HEK293 (cell line): ENCODE results near the gene GPSM1.

Source experiments
- CTCF ChIA-PET: fragments of 350-600 bp; formaldehyde crosslinking; extraction: SDS; loops from one replicate; lab custom pipeline; 2021; ENCODE audit warnings: antibody characterized with exemption; lab: Yijun Ruan, JAX
- POLR2A ChIA-PET: fragments of 300-600 bp; formaldehyde crosslinking; extraction: SDS; loops from one replicate; lab custom pipeline; 2020; ENCODE audit warnings: antibody characterized with exemption, inconsistent platforms; lab: Yijun Ruan, JAX
- H3K27ac ChIP-seq: fragments of 200-500 bp; sonication (Bioruptor generic); 2 replicates; pipeline ENCODE4 v1.5.1; 2014; ENCODE audit warnings: low read depth, low read length, control low read depth, inconsistent platforms; ENCODE audit errors: extremely low read depth
- H3K36me3 ChIP-seq, 2 experiments: fragments of 200-500 bp in 1 of 2; sonication (Bioruptor generic) in 1 of 2; 1 replicate in 1 of 2; 2 replicates in 1 of 2; pipeline ENCODE4 v1.5.1; 2014 to 2017; ENCODE audit warnings: inconsistent platforms in 2 of 2, low read length in 2 of 2; ENCODE audit not compliant: control insufficient read depth in 2 of 2, insufficient read depth in 1 of 2
- H3K4me1 ChIP-seq: fragments of 200-500 bp; sonication (Bioruptor generic); 2 replicates; pipeline ENCODE4 v1.5.1; 2014; ENCODE audit warnings: mild to moderate bottlenecking, low read length, inconsistent platforms; ENCODE audit not compliant: control insufficient read depth, insufficient read depth
- H3K4me3 ChIP-seq: 2 replicates; pipeline ENCODE4 v1.5.1; 2011; ENCODE audit warnings: low read depth, mild to moderate bottlenecking, control low read depth, low read length, moderate library complexity
- H3K9me3 ChIP-seq: fragments of 200-500 bp; sonication (Bioruptor generic); 2 replicates; pipeline ENCODE4 v1.5.1; 2014; ENCODE audit warnings: low read depth, low read length, inconsistent platforms; ENCODE audit not compliant: control insufficient read depth, insufficient read depth
- GLI4 ChIP-seq: fragments of 450-650 bp; formaldehyde crosslinking; IDR thresholded peaks from 2 replicates; pipeline ENCODE4 v1.5.1; 2016; ENCODE audit warnings: missing biosample characterization, missing genetic modification characterization
- GLIS2 ChIP-seq: fragments of 450-650 bp; formaldehyde crosslinking; IDR thresholded peaks from 2 replicates; pipeline ENCODE4 v1.5.1; 2016; ENCODE audit warnings: missing biosample characterization, missing genetic modification characterization
- KLF1 ChIP-seq: fragments of 450-650 bp; formaldehyde crosslinking; IDR thresholded peaks from 2 replicates; pipeline ENCODE4 v1.5.1; 2016; ENCODE audit warnings: missing biosample characterization, missing genetic modification characterization
- ZBTB1 ChIP-seq: fragments of 450-650 bp; formaldehyde crosslinking; IDR thresholded peaks from 2 replicates; pipeline ENCODE4 v1.5.1; 2016; ENCODE audit warnings: missing biosample characterization, missing genetic modification characterization
- ZBTB48 ChIP-seq: fragments of 450-650 bp; formaldehyde crosslinking; IDR thresholded peaks from 2 replicates; pipeline ENCODE4 v1.5.1; 2016; ENCODE audit warnings: missing biosample characterization, missing genetic modification characterization
- ZFHX2 ChIP-seq: fragments of 450-650 bp; formaldehyde crosslinking; conservative IDR thresholded peaks from 2 replicates; pipeline ENCODE4 v1.5.1; 2016; ENCODE audit warnings: missing biosample characterization, missing genetic modification characterization
- ZNF146 ChIP-seq: fragments of 450-650 bp; formaldehyde crosslinking; IDR thresholded peaks from 2 replicates; pipeline ENCODE4 v1.5.1; 2016; ENCODE audit warnings: missing biosample characterization, missing genetic modification characterization
- ZNF239 ChIP-seq: fragments of 450-650 bp; formaldehyde crosslinking; IDR thresholded peaks from 2 replicates; pipeline ENCODE4 v1.5.1; 2016; ENCODE audit warnings: missing biosample characterization, missing genetic modification characterization
- ZNF274 ChIP-seq, 2 experiments: fragments of 200-500 bp in 1 of 2; fragments of 450-650 bp in 1 of 2; sonication (Bioruptor generic) in 1 of 2; formaldehyde crosslinking in 1 of 2; IDR thresholded peaks; 2 replicates each; pipeline versions ENCODE4 v1.5.1 to v1.6.1; 2014 to 2016; ENCODE audit warnings: borderline replicate concordance in 1 of 2, inconsistent platforms in 1 of 2, low read length in 1 of 2, missing biosample characterization in 1 of 2, missing genetic modification characterization in 1 of 2
- ZNF426 ChIP-seq: fragments of 450-650 bp; formaldehyde crosslinking; IDR thresholded peaks from 2 replicates; pipeline ENCODE4 v1.5.1; 2017; ENCODE audit warnings: missing biosample characterization, missing genetic modification characterization, mild to moderate bottlenecking, inconsistent platforms, moderate library complexity
- ZNF555 ChIP-seq: fragments of 450-650 bp; formaldehyde crosslinking; conservative IDR thresholded peaks from 2 replicates; pipeline ENCODE4 v1.5.1; 2017; ENCODE audit warnings: missing biosample characterization, mild to moderate bottlenecking, missing genetic modification characterization, inconsistent platforms
- ZNF654 ChIP-seq: fragments of 450-650 bp; formaldehyde crosslinking; IDR thresholded peaks from 2 replicates; pipeline ENCODE4 v1.5.1; 2016; ENCODE audit warnings: low read depth, missing biosample characterization, missing genetic modification characterization
- TF ChIP-seq, protein P1 (sequence below): fragments of 450-650 bp; formaldehyde crosslinking; IDR thresholded peaks from 2 replicates; pipeline ENCODE4 v1.5.1; 2016; ENCODE audit warnings: missing biosample characterization, missing genetic modification characterization
- TF ChIP-seq, protein P2 (sequence below): fragments of 450-650 bp; IDR thresholded peaks from 2 replicates; pipeline ENCODE4 v1.5.1; 2018; ENCODE audit warnings: missing biosample characterization, mild to moderate bottlenecking, missing genetic modification characterization
- TF ChIP-seq, protein P3 (sequence below): fragments of 450-650 bp; formaldehyde crosslinking; optimal IDR thresholded peaks from 2 replicates; pipeline ENCODE3; 2016; ENCODE audit warnings: missing biosample characterization, mild to moderate bottlenecking, missing genetic modification characterization

The GPSM1 gene

DNA sequence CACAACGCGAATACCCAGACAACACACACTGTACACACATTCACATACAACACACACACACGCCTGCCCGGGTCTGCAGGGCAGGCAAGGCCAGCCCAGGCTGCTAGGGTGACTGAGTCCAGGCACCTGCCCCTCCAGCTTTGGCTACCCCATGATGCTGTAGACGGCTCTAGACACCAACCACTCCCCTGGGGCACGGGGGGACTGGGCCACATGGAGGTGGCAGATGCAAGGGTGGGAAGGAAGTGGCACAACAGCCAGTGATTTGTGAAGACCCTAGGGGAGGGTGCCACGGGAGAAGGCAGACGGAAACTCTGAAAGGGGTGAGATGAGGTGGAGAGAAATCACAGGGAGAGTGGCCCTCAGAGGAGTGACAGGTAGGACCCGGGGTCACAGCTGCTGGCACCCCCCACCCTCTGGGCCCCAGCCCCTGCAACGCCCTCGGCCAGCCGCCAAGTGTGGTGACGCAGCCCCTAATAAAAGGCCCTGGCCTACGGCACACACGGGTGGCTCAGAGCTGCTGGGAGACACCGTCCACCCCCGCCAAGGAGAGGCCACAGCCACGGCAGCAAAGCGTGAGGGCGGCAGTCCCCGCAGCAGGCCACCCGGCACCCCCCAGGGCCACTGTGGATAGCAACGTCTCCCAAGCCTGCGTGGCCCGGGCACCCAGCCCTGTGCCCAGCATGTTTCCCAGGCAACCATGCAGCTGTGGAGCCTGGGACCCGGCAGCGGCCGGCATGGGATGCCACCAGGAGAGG, 16.9 kb upstream of the GPSM1 start:
- no peaks in the 10 kb centered on the region for H3K9me3 ChIP-seq
- no peak overlapping the region for H3K4me3 ChIP-seq
- CTCF ChIA-PET: interaction anchor here (1.3 kb wide), 1 partner anchor 53 kb away, joined by 4 read pairs; the partner anchor contains the start of gene DNLZ

DNA sequence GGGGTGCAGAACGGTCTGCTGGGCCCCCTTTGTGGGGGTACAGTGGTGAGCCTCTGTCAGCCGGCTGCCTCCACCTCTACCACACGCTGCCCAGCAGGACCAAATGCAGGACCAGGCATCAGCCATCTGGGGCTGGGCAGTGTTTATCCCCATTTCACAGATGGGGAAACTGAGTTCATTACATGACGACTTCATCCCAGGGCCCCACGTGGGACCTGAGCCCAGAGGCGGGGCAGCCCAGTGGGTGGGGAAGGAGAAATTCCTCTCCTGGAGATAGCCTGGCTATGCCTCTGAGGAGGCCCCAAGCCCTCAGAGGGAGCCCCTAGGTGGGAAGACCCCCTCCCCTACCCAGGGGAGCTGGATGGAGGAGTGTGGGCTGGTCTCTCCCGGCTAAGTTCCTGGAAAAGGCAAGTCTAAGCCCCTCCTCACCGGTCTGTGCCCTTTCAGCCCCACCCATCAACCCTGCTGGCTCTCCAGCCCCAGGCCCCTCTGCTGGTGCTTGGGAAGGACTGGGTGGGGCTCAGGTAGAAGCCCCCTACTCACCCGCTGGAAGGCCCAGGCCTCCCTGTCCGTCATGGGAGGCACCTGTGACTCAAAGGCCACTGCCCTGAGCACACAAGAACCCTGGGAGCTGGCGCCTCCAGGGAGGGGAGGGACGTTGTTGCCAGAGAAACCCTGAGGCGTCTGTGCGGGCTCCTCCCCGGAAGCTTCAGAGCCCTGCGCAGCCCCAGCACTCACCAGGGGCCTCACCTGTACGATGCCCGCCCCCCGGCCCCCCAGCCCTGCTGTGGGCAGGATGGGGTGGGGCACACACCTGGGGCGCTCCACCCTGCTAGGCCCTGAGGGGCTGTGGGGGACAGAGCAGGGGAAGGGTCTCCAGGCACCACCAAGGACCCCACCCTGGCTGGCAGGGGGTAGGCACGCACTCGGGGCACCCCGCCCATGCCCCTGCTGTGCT, 16.0 kb upstream of the GPSM1 start:
- H3K36me3 ChIP-seq: no peaks in the 10 kb centered on the region
- H3K27ac ChIP-seq: no peak overlapping the region
- no peaks in the 10 kb centered on the region for H3K9me3 ChIP-seq
- H3K4me3 ChIP-seq: no peak overlapping the region
- no peaks in the 10 kb centered on the region for H3K4me1 ChIP-seq
- POLR2A ChIA-PET: interaction anchor here (0.8 to 1.0 kb wide), 2 partner anchors 44 kb away, joined by 3 read pairs; no protein-coding TSS in a partner anchor
- CTCF ChIA-PET: interaction anchor here (0.5 to 3.7 kb wide), 14 partner anchors 10 to 323 kb away, joined by 3 to 30 read pairs (median 4); partner anchors contain the start of gene DNLZ
- TF ChIP-seq ZNF555 (no peak), ZBTB48 (tag by site-specific recombination) (no peak), ZNF239 (tag by site-specific recombination) (no peak), ZNF274 (IDR thresholded peaks at IDR 0.05; ENCODE audit: low read length) (no peak), ZNF274 (tag by site-specific recombination; IDR thresholded peaks at IDR 0.05; ENCODE audit: borderline replicate concordance) (no peak), ZNF426 (no peak), ZNF654 (tag by site-specific recombination) (no peak), GLIS2 (tag by site-specific recombination) (0 out of 2 replicates have a peak, but pooled peaks have one; percentile 25), KLF1 (tag by site-specific recombination) (peak; percentile 91), ZNF146 (tag by site-specific recombination) (no peak), ZBTB1 (no peak)
- TF ChIP-seq, protein P1, sequence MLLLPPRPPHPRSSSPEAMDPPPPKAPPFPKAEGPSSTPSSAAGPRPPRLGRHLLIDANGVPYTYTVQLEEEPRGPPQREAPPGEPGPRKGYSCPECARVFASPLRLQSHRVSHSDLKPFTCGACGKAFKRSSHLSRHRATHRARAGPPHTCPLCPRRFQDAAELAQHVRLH (tag by site-specific recombination): no peak
- TF ChIP-seq, protein P2, sequence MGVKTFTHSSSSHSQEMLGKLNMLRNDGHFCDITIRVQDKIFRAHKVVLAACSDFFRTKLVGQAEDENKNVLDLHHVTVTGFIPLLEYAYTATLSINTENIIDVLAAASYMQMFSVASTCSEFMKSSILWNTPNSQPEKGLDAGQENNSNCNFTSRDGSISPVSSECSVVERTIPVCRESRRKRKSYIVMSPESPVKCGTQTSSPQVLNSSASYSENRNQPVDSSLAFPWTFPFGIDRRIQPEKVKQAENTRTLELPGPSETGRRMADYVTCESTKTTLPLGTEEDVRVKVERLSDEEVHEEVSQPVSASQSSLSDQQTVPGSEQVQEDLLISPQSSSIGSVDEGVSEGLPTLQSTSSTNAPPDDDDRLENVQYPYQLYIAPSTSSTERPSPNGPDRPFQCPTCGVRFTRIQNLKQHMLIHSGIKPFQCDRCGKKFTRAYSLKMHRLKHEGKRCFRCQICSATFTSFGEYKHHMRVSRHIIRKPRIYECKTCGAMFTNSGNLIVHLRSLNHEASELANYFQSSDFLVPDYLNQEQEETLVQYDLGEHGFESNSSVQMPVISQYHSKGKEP (tag by site-specific recombination): no peak

More for the DNA sequence above, 16.9 kb upstream of the GPSM1 start:
- Histone ChIP-seq H3K4me1 (no peaks in the 10 kb centered on the region), H3K36me3 (no peaks in the 10 kb centered on the region), H3K27ac (no peak overlapping the region)
- POLR2A ChIA-PET: interaction anchor here (1.0 kb wide), 1 partner anchor 43 kb away, joined by 3 read pairs; no protein-coding TSS in a partner anchor
- TF ChIP-seq, protein P3, sequence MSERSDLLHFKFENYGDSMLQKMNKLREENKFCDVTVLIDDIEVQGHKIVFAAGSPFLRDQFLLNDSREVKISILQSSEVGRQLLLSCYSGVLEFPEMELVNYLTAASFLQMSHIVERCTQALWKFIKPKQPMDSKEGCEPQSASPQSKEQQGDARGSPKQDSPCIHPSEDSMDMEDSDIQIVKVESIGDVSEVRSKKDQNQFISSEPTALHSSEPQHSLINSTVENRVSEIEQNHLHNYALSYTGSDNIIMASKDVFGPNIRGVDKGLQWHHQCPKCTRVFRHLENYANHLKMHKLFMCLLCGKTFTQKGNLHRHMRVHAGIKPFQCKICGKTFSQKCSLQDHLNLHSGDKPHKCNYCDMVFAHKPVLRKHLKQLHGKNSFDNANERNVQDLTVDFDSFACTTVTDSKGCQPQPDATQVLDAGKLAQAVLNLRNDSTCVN (tag by site-specific recombination): no peak
- 0 out of 2 replicates have a peak, but pooled peaks have one; percentile 6 for TF ChIP-seq GLI4 (tag by site-specific recombination)
- peak; percentile 24; the same call in 1 of the 2 replicates for TF ChIP-seq ZFHX2 (tag by site-specific recombination)
- TF ChIP-seq, all 188 proteins: peak for 2
